Fibroblast of gingiva (primary cell): ENCODE data around the gene PAK1.

Experiments
- DNase-seq: peaks from one replicate; pipeline ENCODE4 v3.0.0-alpha.2; 2011; ENCODE audit warnings: low read depth

The PAK1 gene

GRCh38 chr11:77436506-77436905, 37.4 kb downstream of the PAK1 start:
- DNase-seq: no peak

- DNase-seq: no peak
Measured at GRCh38 chr11:77435972-77436371, 37.9 kb downstream of the PAK1 start.

- DNase-seq: no peak
Measured at GRCh38 chr11:77431813-77432212, 42.1 kb downstream of the PAK1 start.

GRCh38 chr11:77428598-77428997, 45.3 kb downstream of the PAK1 start:
- no peak for DNase-seq

- no peak for DNase-seq
Measured at GRCh38 chr11:77425346-77425745, 48.5 kb downstream of the PAK1 start.

GRCh38 chr11:77424644-77425043, 49.2 kb downstream of the PAK1 start:
- no peak for DNase-seq

GRCh38 chr11:77423624-77424023, 50.3 kb downstream of the PAK1 start:
- no peak for DNase-seq

GRCh38 chr11:77422687-77423086, 51.2 kb downstream of the PAK1 start:
- no peak for DNase-seq

GRCh38 chr11:77421041-77421723, 52.7 kb downstream of the PAK1 start:
- DNase-seq: no peak

GRCh38 chr11:77418971-77419597, 54.8 kb downstream of the PAK1 start:
- peak; percentile 35 for DNase-seq

- peak; percentile 32 for DNase-seq
Measured at GRCh38 chr11:77418155-77418970, 55.5 kb downstream of the PAK1 start.

GRCh38 chr11:77416357-77416756, 57.5 kb downstream of the PAK1 start:
- DNase-seq: no peak

GRCh38 chr11:77413850-77414460, 59.9 kb downstream of the PAK1 start:
- no peak for DNase-seq

- DNase-seq: no peak
Measured at GRCh38 chr11:77412814-77413213, 61.1 kb downstream of the PAK1 start.

GRCh38 chr11:77411717-77412441, 62.0 kb downstream of the PAK1 start:
- peak; percentile 84 for DNase-seq

- DNase-seq: peak; percentile 11
Measured at GRCh38 chr11:77411137-77411707, 62.7 kb downstream of the PAK1 start.

GRCh38 chr11:77410076-77410827, 63.6 kb downstream of the PAK1 start:
- no peak for DNase-seq

GRCh38 chr11:77409046-77409445, 64.8 kb downstream of the PAK1 start:
- DNase-seq: no peak

GRCh38 chr11:77407613-77408012, 66.3 kb downstream of the PAK1 start:
- DNase-seq: peak; percentile 75

GRCh38 chr11:77406396-77406795, 67.5 kb downstream of the PAK1 start:
- no peak for DNase-seq

- DNase-seq: no peak
Measured at GRCh38 chr11:77403211-77403610, 70.7 kb downstream of the PAK1 start.
